Stimulated activated CD8-positive, alpha-beta memory T cell treated with anti-CD3 and anti-CD28 coated beads, Interleukin-2, amount 100 ng/mL, for 48 hours (primary cell): ENCODE measurements around the gene HTRA3.

ENCODE experiments used
- DNase-seq, 2 donors: peaks; one replicate each; pipeline ENCODE4 v3.0.0-alpha.2; 2020; ENCODE audit warnings: low read depth in 2 of 2

Gene HTRA3

GRCh38 chr4:8292478-8293107 lies 23.0 kb downstream of the HTRA3 start:
- DNase-seq = no peak

DNA sequence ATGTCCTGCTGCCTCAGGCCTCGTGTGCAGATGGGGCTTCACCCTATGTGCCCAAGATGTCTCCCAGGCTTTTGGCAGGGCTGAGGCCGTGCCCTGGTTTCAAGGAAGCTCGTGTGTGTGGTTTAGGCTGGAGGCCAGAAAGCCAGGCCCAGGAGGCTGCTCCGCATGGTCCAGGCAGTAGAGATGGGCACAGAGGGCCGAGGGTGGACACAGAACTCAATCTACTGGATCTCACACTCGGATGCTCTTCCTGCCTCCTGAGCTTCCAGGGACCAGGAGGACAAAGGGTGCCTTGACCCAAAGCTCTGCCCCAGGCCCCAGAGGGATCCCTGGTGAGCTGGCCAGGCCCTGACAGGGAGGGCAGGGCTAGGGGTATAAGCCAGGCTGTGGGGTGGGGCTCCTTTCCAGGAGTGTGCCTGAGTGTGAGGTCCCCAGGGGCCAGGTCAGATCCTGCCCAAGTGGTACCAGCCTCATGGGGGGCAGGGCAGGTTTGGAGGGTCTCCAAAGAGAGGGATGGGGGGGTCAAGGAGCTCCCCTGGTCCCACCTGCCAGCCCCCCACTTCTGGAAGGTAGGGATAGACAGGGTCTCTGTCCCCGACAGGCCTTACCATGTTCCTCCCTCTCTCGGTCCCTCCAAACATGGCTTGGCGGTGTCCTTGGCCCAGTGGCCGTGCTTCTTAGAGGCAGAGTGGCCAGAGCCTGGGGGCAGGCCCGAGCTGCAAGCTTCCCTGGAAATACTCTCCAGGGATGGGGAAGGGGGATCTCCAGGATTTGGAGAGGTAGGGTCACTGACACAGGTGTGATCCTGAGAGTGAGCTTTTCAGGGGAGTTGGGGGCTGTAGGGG lies 23.8 kb downstream of the HTRA3 start:
- DNase-seq = no peak

GRCh38 chr4:8294036-8294435 lies 24.5 kb downstream of the HTRA3 start:
- no peak for DNase-seq

GRCh38 chr4:8294775-8295174 lies 25.2 kb downstream of the HTRA3 start:
- DNase-seq = no peak

- DNase-seq = no peak
Measured at GRCh38 chr4:8295471-8295870, 25.9 kb downstream of the HTRA3 start.

GRCh38 chr4:8296491-8296890 lies 26.9 kb downstream of the HTRA3 start:
- DNase-seq = no peak

DNA sequence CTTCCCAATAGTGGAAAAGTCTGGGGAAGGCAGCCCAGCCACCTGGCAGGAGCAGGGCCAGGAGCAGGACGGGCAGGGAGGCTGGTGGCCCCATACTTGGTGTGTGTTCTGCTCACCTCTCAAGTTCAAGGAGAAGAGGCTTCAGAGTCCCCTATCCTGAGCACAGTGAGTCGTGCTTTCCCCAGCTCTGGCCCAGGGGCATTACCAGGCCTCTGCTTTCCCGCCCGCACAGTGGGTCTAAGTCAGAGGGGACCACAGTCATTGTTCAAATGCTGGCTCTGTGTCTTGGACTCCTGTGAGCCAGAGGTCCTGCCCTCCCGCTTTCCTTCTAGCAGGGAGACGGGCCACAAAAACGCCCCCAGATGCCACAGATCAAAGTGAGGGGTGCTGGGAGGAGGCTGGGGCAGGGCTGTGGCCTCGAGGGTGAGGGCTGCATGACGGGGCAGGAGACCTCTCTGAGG lies 27.6 kb downstream of the HTRA3 start:
- DNase-seq = no peak

GRCh38 chr4:8297691-8298485 lies 28.3 kb downstream of the HTRA3 start:
- no peak for DNase-seq

DNA sequence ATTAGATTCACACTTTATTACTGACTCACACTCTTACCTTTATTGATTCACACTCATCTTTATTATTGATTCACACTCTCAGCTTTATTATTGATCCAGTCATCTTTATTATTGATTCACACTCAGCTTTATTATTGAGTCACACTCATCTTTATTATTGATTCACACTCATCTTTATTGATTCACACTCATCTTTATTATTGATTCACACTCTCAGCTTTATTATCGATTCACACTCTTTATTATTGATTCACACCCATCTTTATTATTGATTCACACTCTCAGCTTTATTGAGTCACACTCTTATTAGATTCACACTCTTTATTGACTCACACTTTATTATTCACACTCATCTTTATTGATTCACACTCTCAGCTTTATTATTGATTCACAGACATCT lies 31.3 kb downstream of the HTRA3 start:
- no peak for DNase-seq

GRCh38 chr4:8301851-8302730 lies 32.5 kb downstream of the HTRA3 start:
- no peak for DNase-seq

DNA sequence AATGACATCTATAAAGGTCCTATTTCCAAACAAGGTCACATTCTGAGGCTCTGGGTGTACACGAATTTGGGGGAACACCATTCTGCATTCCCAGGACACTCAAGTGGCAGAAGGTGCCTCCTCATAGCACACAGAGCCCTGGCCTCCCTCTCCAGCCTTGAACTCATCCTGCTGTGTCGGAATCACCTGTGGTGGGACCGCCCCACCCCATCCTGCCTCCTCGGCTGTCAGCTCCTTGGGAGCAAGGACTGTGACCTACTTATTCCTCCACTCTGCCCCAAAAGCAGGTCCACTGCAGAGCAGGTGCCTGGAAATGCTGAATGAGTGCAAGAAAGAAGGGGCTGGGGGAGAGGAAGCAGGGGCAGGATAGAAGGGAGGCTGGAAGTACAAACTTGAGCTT lies 33.5 kb downstream of the HTRA3 start:
- DNase-seq = no peak

- DNase-seq = no peak
Measured at GRCh38 chr4:8303485-8304281, 34.1 kb downstream of the HTRA3 start.

- DNase-seq = no peak
Measured at GRCh38 chr4:8304827-8305695, 35.5 kb downstream of the HTRA3 start.

DNA sequence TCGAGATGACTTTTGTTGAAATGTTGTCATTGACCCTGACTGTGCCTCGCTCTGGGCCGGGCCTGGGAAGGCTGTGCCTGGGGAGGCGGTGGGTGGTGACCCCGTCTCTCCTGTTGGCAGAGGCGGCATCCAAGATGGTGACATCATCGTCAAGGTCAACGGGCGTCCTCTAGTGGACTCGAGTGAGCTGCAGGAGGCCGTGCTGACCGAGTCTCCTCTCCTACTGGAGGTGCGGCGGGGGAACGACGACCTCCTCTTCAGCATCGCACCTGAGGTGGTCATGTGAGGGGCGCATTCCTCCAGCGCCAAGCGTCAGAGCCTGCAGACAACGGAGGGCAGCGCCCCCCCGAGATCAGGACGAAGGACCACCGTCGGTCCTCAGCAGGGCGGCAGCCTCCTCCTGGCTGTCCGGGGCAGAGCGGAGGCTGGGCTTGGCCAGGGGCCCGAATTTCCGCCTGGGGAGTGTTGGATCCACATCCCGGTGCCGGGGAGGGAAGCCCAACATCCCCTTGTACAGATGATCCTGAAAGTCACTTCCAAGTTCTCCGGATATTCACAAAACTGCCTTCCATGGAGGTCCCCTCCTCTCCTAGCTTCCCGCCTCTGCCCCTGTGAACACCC lies 36.4 kb downstream of the HTRA3 start:
- DNase-seq = no peak

- no peak for DNase-seq
Measured at GRCh38 chr4:8306511-8307021, 37.0 kb downstream of the HTRA3 start.

GRCh38 chr4:8307121-8307520 lies 37.6 kb downstream of the HTRA3 start:
- no peak for DNase-seq

- DNase-seq = no peak
Measured at GRCh38 chr4:8307714-8308113, 38.2 kb downstream of the HTRA3 start.

DNA sequence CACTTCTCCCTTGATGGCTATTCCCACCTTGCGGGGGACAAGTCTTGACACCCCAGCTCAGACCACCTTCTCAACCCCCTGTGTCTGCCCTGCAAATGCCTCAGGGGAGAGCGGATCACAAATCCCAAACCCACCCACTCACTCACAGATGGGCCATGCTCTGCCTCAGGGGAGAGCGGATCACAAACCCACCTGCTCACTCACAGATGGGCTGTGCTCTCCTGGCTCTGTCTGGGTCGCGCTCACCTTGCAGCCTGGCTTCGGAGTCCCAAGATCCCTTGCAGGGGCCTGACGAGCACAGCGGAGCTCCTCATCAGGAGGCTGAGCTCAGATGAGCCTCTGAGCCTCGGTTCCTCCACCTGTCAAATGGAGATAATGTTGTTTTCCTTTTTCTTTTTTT lies 38.6 kb downstream of the HTRA3 start:
- DNase-seq = no peak
